HG03060 (cell line): ENCODE data around the gene WASF2.

ENCODE experiments used
- ATAC-seq: cut with Tn5 transposase; IDR thresholded peaks from one replicate; pipeline ENCODE4 v1.9.1; 2021; ENCODE audit warnings: low read depth, moderate number of reproducible peaks; ENCODE audit not compliant: unreplicated experiment

WASF2 gene

GRCh38 chr1:27363766-27364695, 125.9 kb downstream of the WASF2 start:
- ATAC-seq, result no peak

GRCh38 chr1:27361553-27361952, 128.4 kb downstream of the WASF2 start:
- ATAC-seq, result no peak

GRCh38 chr1:27361044-27361402, 128.9 kb downstream of the WASF2 start:
- ATAC-seq, result no peak

- ATAC-seq, result no peak
Observed at GRCh38 chr1:27360159-27361043, 129.6 kb downstream of the WASF2 start.

- no peak for ATAC-seq
Observed at GRCh38 chr1:27359822-27360158, 130.2 kb downstream of the WASF2 start.

GRCh38 chr1:27358928-27359313, 131.0 kb downstream of the WASF2 start:
- no peak for ATAC-seq

- ATAC-seq, result no peak
Observed at GRCh38 chr1:27358038-27358927, 131.7 kb downstream of the WASF2 start.

GRCh38 chr1:27357281-27358037, 132.5 kb downstream of the WASF2 start:
- no peak for ATAC-seq

- ATAC-seq, result no peak
Observed at GRCh38 chr1:27356619-27357280, 133.2 kb downstream of the WASF2 start.

GRCh38 chr1:27356277-27356618, 133.7 kb downstream of the WASF2 start:
- no peak for ATAC-seq

- ATAC-seq, result no peak
Observed at GRCh38 chr1:27355683-27356082, 134.3 kb downstream of the WASF2 start.
